NOMO-1 treated with DMSO at 0.1 percent for 48 hours (cell line): ENCODE data around the gene CLIC6.

Source experiments
- DNase-seq: peaks from one replicate; lab custom pipeline; 2025; ENCODE audit not compliant: unreplicated experiment; lab: John Stamatoyannopoulos, UW

CLIC6 gene

GRCh38 chr21:34724131-34724856 lies 55.5 kb downstream of the CLIC6 start:
- no peak for DNase-seq

DNA sequence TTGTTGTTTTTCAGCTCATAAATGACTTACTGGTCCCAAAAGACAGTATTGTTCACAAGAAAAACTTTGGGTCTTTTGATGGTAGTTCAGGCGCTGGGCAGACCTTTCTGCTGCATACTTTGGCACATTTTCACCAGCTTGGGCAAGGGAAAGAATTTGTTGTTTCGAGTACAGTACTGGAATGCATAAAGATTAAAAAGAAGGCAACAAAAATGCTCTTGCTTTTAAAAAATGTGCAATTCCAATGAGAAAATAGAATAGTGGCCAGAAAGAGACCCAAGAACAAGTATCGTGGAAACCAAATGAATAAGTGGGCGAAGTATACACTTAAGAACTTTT lies 56.0 kb downstream of the CLIC6 start:
- DNase-seq = no peak

DNA sequence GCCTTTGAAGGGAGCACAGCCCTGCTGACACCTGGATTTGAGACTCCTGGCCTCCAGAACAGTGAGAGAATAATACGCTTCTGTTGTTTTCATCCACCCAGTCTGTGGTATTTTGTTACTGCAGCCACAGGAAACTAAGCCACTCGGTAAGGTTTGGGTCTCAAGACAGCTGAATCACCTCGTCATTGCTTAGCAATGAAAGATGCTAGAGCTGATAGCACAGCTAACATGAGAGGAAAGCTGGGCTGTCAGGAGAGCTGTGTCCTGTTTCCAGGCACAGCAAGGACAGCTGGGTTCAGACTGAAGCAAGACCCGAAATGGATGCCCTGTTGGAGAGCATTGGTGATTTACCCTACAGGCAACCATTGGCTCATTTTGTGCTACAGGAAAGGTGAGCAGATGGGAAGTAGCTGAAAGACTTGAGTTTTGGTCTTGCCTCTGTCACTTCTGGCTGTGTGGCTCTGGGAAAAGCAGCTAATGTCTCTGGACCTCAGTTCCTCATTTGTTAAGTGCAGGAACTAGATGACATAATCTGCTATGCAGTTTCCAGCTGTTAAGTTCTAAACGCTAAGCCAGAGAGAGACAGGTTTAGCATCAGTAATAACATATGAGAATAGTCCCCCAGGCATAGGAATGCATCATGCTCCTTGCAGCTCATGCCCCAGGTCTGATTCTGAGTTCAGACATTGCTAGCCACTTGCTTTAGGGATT lies 58.0 kb downstream of the CLIC6 start:
- peak; percentile 16 for DNase-seq

DNA sequence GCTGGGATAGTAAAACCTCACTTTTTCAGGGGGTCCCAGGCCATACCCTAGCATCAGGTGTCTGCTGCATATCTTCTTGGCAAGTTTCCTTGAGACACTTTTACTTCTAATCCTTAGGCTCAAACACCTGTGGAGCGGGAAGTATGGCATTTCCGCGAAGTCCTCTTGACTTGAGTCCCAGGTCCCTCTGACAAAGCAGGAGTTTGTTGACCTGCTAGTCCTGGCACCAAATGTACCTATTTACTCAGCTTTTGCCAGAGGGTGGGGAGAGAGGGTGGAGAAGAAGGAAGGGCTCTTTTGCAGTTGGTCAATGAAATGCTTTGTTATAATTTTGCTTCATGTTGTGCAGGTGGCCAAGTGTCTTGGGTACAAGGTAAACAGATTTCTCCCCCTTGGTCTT lies 59.7 kb downstream of the CLIC6 start:
- no peak for DNase-seq

- no peak for DNase-seq
Observed at GRCh38 chr21:34730194-34730593, 61.4 kb downstream of the CLIC6 start.

DNA sequence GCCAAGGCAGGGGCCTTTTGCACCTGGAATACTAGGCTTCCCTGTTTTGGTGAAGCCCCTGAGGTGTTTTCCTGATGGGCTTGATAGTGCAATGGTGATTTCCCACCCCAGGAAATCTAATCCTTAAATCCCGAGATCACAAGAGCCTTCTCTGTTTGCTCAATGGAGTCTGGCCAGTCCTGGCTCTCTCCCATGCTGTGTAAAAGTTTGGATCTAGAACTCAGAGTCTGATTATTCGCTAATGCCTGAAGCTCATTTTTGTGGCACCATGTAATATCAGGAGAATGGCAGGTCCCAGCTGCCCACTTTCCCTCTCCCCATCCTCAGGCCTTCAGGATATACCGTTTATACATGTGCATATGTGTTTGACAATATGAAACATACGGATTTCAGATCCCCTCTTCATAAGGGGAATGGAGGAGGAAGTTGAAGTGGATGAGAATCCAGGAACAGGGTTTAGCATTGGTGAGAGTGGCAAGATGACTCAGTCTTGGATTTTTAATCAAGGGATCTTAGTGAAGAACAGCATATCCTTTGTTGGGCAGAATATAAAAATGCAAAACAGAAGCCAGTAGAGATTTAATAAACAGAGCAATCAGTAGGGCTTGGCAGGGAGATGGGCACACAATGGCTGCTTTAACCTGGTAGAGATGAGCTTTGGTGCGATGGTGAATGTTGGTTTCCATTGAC lies 62.1 kb downstream of the CLIC6 start:
- DNase-seq = no peak

- DNase-seq = no peak
Observed at GRCh38 chr21:34732388-34732821, 63.6 kb downstream of the CLIC6 start.

DNA sequence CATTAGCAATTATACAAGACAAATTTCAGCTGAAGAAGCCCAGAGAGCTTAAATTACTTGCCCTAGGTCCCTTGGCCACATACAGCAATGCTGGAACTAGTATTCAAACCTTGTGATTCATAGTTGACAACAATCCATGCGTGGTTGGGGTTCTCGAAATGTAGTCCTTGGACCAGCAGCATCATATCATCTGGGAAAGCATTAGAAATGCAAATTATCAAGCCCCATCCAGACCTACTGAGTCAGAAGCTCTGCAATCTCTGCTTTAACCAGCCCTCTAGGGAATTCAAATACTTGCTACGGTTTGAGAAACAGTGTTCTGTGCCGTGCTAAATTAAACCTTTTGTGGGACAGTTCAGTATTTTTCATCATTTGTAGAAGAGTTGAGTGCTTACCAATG lies 65.1 kb downstream of the CLIC6 start:
- DNase-seq = no peak

DNA sequence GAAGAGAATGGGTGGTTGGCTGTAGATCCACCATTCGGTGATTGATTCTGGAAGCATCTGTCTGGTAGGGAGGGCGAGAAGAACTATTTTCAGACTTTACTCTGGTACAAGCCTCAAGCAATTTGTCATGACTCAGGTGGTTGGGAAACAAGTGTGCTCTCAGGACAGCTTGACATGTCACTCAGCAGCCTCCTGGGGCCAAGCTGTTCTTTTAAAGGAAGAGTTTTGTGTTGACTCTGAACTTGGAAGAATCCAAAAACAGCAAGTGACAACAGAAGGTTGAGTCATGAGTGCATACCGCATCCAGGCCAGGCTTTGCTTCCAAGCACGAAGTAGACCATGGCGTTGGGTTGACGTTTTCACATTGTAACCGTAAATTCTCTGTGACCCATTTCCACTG lies 65.9 kb downstream of the CLIC6 start:
- no peak for DNase-seq

DNA sequence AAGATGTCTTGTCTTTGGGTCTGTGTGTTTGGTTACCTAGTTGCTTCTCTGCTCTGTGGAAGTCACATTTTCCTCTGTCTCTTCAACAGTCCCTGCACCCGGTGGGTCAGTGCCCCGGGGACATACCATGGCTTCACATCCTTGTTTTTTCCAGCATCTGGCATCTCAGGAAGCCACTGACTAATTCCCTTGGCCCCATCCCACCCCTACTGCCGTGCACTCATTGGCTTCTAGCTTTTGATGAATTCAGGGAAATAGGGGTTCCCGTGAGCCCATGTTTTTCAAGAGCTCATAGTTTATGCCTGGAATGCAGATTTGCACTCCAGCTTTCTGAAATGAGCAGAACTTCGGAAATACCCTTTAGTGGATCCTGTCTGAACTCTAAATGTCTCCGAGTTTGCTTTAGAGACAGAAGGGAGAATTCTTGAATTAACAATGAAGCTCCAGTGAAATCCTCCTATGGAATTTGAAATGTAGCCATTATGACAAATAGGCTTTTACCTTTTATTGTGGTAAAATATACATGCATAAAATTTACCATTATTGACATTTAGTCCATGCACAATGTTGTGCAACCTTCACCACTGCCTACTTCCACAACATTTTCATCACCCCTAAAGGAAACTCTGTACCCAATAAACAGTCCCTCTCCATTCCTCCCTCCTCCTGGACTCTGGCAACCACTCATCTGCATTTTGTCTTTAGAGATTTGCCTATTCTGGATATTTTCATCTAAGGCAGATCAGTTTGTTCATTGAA lies 67.5 kb downstream of the CLIC6 start:
- DNase-seq = no peak

DNA sequence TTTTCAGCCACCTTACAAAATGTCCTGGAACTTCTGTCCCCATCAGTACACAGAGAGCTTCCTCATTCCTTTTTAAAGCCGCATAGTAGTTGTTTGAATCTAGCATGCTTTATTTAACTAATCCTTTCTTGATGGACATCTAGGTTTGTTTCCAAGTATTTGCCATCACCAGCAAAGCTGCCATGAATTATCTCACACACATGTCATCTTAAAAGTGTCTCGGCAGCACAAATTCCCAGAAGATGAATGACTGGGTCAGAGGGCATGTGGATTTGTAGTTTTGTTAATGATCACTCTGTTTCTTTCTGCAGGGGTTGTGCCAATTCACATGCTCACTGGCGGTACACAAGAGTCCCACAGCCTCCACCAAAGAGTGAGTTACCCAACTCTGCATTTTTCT lies 68.3 kb downstream of the CLIC6 start:
- DNase-seq = no peak

GRCh38 chr21:34740198-34740597 lies 71.4 kb downstream of the CLIC6 start:
- DNase-seq = no peak

GRCh38 chr21:34743285-34743684 lies 74.5 kb downstream of the CLIC6 start:
- no peak for DNase-seq

- DNase-seq = no peak
Observed at GRCh38 chr21:34743831-34744230, 75.0 kb downstream of the CLIC6 start.

DNA sequence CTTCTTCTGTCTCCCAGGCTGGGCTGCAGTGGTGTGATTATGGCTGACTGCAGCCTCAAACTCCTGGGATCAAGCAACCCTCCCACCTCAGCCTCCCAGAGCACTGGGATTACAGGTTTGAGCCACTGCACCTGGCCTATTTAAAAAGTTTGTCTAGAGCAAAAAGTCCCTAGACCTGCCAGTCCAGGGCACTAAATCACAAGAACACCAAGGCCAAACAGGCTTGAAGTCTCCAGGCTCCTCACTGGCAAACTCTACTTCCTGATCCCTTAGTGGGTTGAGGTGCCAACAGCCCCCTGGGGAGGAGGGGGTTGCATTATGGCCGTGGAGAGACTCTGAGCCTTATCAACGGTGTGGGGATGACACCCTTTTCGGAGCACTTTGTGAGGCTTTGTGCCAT lies 76.0 kb downstream of the CLIC6 start:
- no peak for DNase-seq

GRCh38 chr21:34745557-34746255 lies 76.9 kb downstream of the CLIC6 start:
- DNase-seq = peak; percentile 94

DNA sequence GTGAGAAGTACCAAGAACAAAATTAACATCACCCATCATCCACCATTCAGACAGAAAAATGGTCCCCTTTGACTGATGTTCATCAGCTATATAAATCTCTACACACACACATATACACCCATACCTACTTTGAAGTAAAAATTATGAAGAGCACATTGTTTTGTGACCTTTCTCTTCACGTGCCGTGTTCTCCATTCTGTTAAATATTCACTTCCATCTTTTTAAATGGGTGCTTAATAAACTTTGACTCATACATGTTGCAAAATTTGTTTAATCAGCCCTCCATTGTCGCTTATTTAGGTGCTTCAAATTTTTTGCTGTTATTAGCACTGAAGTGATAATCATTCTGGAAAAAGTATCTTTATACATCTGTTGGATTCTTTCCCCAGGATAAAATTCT lies 80.1 kb downstream of the CLIC6 start:
- no peak for DNase-seq

GRCh38 chr21:34754690-34755647 lies 86.2 kb downstream of the CLIC6 start:
- DNase-seq = no peak

GRCh38 chr21:34761758-34762330 lies 93.0 kb downstream of the CLIC6 start:
- no peak for DNase-seq
